CD4-positive, CD25-positive, alpha-beta regulatory T cell (primary cell): ENCODE measurements around the gene BLTP2. TPM values are rescaled to one million over a fixed set of nuclear protein-coding genes. Genes with fewer than 3 reads are reported as not detected.
"Not testable (repeated sequence)": the region's sequence is repeated elsewhere in the genome, so short reads cannot be mapped to it uniquely, and the experiment has no call there.

Experiments used
- ATAC-seq, 2 donors: fragments of 150-1000 bp; cut with Tn5 transposase; one replicate each; pipeline ENCODE4 v1.10.0; 2021; ENCODE audit warnings: low read depth in 2 of 2, moderate number of reproducible peaks in 2 of 2, moderate library complexity in 1 of 2
- DNase-seq, 3 donors: peaks; one replicate each; pipeline versions ENCODE4 v3.0.0 to v3.0.0-alpha.2; 2012 to 2022; ENCODE audit warnings: mixed read lengths in 1 of 3
- H3K27ac ChIP-seq: one replicate; pipeline ENCODE4 v1.7.0; 2013; ENCODE audit warnings: mild to moderate bottlenecking, low read length; ENCODE audit not compliant: insufficient read depth, poor library complexity, severe bottlenecking
- H3K27me3 ChIP-seq: one replicate; pipeline ENCODE4 v1.7.0; 2013; ENCODE audit warnings: low read length; ENCODE audit not compliant: control insufficient read depth, insufficient read depth
- H3K36me3 ChIP-seq: one replicate; pipeline ENCODE4 v1.7.0; 2013; ENCODE audit warnings: mild to moderate bottlenecking, low read length, moderate library complexity; ENCODE audit not compliant: control insufficient read depth, insufficient read depth
- H3K4me1 ChIP-seq: 2 replicates; pipeline ENCODE4 v1.7.0; 2013; ENCODE audit warnings: mild to moderate bottlenecking, low read length; ENCODE audit not compliant: insufficient read depth, control insufficient read depth, poor library complexity, severe bottlenecking
- H3K4me3 ChIP-seq: one replicate; pipeline ENCODE4 v1.7.0; 2013; ENCODE audit warnings: low read depth, mild to moderate bottlenecking, low read length, moderate library complexity
- H3K9me3 ChIP-seq, 2 experiments: 1 replicate in 1 of 2; 2 replicates in 1 of 2; pipeline ENCODE4 v1.7.0; 2013; ENCODE audit warnings: low read length in 2 of 2, mild to moderate bottlenecking in 1 of 2, moderate library complexity in 1 of 2; ENCODE audit not compliant: control insufficient read depth in 2 of 2
- H3K27ac Mint-ChIP-seq, 3 donors: one replicate each; pipeline ENCODE4 v1.8.0; 2020 to 2022; ENCODE audit warnings: mild to moderate bottlenecking in 3 of 3, mixed read lengths in 3 of 3, moderate library complexity in 2 of 3
- H3K27me3 Mint-ChIP-seq: one replicate; pipeline ENCODE4 v1.8.0; 2022; ENCODE audit warnings: mild to moderate bottlenecking, mixed read lengths
- H3K36me3 Mint-ChIP-seq: one replicate; pipeline ENCODE4 v1.8.0; 2020; ENCODE audit warnings: mixed read lengths
- H3K4me1 Mint-ChIP-seq, 4 donors: one replicate each; pipeline ENCODE4 v1.8.0; 2020 to 2022; ENCODE audit warnings: mixed read lengths in 4 of 4, mild to moderate bottlenecking in 1 of 4
- H3K4me3 Mint-ChIP-seq, 4 donors: one replicate each; pipeline ENCODE4 v1.8.0; 2020 to 2022; ENCODE audit warnings: mild to moderate bottlenecking in 4 of 4, mixed read lengths in 4 of 4, moderate library complexity in 3 of 4
- H3K9me3 Mint-ChIP-seq, 7 donors: one replicate each; pipeline ENCODE4 v1.8.0; 2020 to 2022; ENCODE audit warnings: mixed read lengths in 7 of 7, mild to moderate bottlenecking in 3 of 7, moderate library complexity in 2 of 7
- polyA plus RNA-seq, 4 donors: library from polyadenylated mRNA; unstranded; fragments of 300-500 nt; fragmentation: Illumina TruSeq; gene quantifications; one replicate each; pipeline ENCODE4 v1.2.3, GENCODE V29; 2021
- total RNA-seq: library from RNA; stranded (reverse); gene quantifications from one replicate; pipeline ENCODE4 v1.2.3, GENCODE V29; 2022

BLTP2 gene
- total and polyA plus RNA-seq, 5 donors from 2014 or later: 30.7 to 149 (median 34.4) TPM

- peaks cover 5% of the 10 kb centered on the region for H3K36me3 Mint-ChIP-seq
- peak within 1 kb of the TSS; percentile 99 to 100 (median 100) for H3K4me3 Mint-ChIP-seq
- Histone ChIP-seq H3K9me3 (no peaks in the 10 kb centered on the region), H3K27ac (peak within 1 kb of the TSS; percentile 99), H3K27me3 (no peaks in the 10 kb centered on the region), H3K36me3 (peaks cover 21% of the 10 kb centered on the region), H3K4me1 (peaks cover 45% of the 10 kb centered on the region), H3K4me3 (peak within 1 kb of the TSS; percentile 79)
- DNase-seq (peak; percentile 91 to 96 (median 94)), ATAC-seq (peak; percentile 85 to 86)
- H3K27ac Mint-ChIP-seq: peak within 1 kb of the TSS; percentile 100
- H3K27me3 Mint-ChIP-seq: no peaks in the 10 kb centered on the region
- H3K9me3 Mint-ChIP-seq: no peaks in the 10 kb centered on the region
- H3K4me1 Mint-ChIP-seq: peaks cover 24 to 67% (median 51%) of the 10 kb centered on the region in 4 donors
Observed at GRCh38 chr17:28661635-28662526, 16.9 kb upstream of the BLTP2 start, which contains the start of the genes SDF2 and SUPT6H. Gene SDF2, minus strand, starts transcription at chr17:28661906. Its CDS starts 30 bp downstream, at chr17:28661876. Gene SUPT6H, plus strand, starts transcription at chr17:28662205. Its CDS starts 11,197 bp downstream, at chr17:28673402.

DNA sequence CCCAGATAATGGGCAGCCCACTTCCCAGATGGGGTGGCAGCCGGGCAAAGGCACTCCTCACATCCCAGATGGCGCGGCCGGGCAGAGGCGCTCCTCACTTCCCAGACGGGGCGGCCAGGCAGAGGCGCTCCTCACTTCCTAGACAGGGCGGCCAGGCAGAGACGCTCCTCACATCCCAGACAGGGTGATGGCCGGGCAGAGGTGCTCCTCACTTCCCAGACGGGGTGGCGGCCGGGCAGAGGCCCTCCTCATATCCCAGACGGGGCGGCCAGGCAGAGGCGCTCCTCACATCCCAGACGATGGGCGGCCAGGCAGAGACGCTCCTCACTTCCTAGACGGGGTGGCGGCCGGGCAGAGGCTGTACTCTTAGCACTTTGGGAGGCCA, 14.5 kb upstream of the BLTP2 start:
- Mint-ChIP-seq H3K27ac (peak overlapping the region in 1 of 3 donors; percentile 100), H3K4me3 (peak overlapping the region in 2 of 4 donors; percentile 36 to 73), H3K4me1 (peaks cover 18 to 61% (median 46%) of the 10 kb centered on the region in 4 donors)
- not testable (repeated sequence) for H3K27me3 ChIP-seq, H3K9me3 ChIP-seq, H3K9me3 Mint-ChIP-seq, H3K4me3 ChIP-seq, H3K27me3 Mint-ChIP-seq, H3K36me3 Mint-ChIP-seq, ATAC-seq, DNase-seq, H3K27ac ChIP-seq
- peaks cover 16% of the 10 kb centered on the region for H3K36me3 ChIP-seq
- peaks cover 31% of the 10 kb centered on the region for H3K4me1 ChIP-seq

GRCh38 chr17:28658766-28659496, 14.0 kb upstream of the BLTP2 start:
- Histone ChIP-seq H3K36me3 (peaks cover 19% of the 10 kb centered on the region), H3K4me1 (peaks cover 31% of the 10 kb centered on the region)
- H3K27ac ChIP-seq, DNase-seq, H3K9me3 ChIP-seq, ATAC-seq, H3K36me3 Mint-ChIP-seq, H3K27me3 Mint-ChIP-seq, H3K27me3 ChIP-seq, H3K4me3 ChIP-seq, H3K4me3 Mint-ChIP-seq, H3K27ac Mint-ChIP-seq, H3K9me3 Mint-ChIP-seq: not testable (repeated sequence)
- peaks cover 14 to 60% (median 43%) of the 10 kb centered on the region in 4 donors for H3K4me1 Mint-ChIP-seq

DNA sequence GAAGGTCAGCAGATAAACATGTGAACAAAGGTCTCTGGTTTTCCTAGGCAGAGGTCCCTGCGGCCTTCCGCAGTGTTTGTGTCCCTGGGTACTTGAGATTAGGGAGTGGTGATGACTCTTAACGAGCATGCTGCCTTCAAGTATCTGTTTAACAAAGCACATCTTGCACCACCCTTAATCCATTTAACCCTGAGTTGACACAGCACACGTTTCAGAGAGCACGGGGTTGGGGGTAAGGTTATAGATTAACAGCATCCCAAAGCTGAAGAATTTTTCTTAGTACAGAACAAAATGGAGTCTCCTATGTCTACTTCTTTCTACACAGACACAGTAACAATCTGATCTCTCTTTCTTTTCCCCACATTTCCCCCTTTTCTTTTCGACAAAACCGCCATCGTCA, 13.4 kb upstream of the BLTP2 start:
- H3K4me1 Mint-ChIP-seq: peaks cover 9 to 56% (median 40%) of the 10 kb centered on the region in 4 donors
- H3K27me3 ChIP-seq, H3K9me3 ChIP-seq, H3K4me3 ChIP-seq, H3K4me3 Mint-ChIP-seq, ATAC-seq, H3K27me3 Mint-ChIP-seq, DNase-seq, H3K9me3 Mint-ChIP-seq, H3K36me3 Mint-ChIP-seq, H3K27ac Mint-ChIP-seq, H3K27ac ChIP-seq: not testable (repeated sequence)
- Histone ChIP-seq H3K4me1 (peaks cover 27% of the 10 kb centered on the region), H3K36me3 (peaks cover 22% of the 10 kb centered on the region)

- Histone ChIP-seq H3K9me3 (no peaks in the 10 kb centered on the region), H3K4me3 (no peak overlapping the region), H3K27ac (no peak overlapping the region), H3K27me3 (no peaks in the 10 kb centered on the region), H3K4me1 (peaks cover 22% of the 10 kb centered on the region), H3K36me3 (peaks cover 27% of the 10 kb centered on the region)
- peaks cover 5% of the 10 kb centered on the region for H3K36me3 Mint-ChIP-seq
- H3K4me1 Mint-ChIP-seq: peaks cover 6 to 55% (median 36%) of the 10 kb centered on the region in 4 donors
- H3K4me3 Mint-ChIP-seq: peak overlapping the region in 1 of 4 donors; percentile 44
- H3K9me3 Mint-ChIP-seq: no peaks in the 10 kb centered on the region
- peak overlapping the region in 1 of 3 donors; percentile 17 for H3K27ac Mint-ChIP-seq
- ATAC-seq (no peak), DNase-seq (no peak)
- H3K27me3 Mint-ChIP-seq: no peaks in the 10 kb centered on the region
Observed at GRCh38 chr17:28657756-28658155, 12.8 kb upstream of the BLTP2 start.

GRCh38 chr17:28655160-28655559, 10.2 kb upstream of the BLTP2 start:
- ATAC-seq (no peak), DNase-seq (no peak)
- Mint-ChIP-seq H3K9me3 (no peaks in the 10 kb centered on the region), H3K27me3 (no peaks in the 10 kb centered on the region), H3K4me1 (peaks cover 8 to 33% (median 21%) of the 10 kb centered on the region in 4 donors), H3K36me3 (peaks cover 9% of the 10 kb centered on the region), H3K27ac (peak overlapping the region in 1 of 3 donors; percentile 56), H3K4me3 (peak overlapping the region in 1 of 4 donors; percentile 41)
- Histone ChIP-seq H3K4me3 (no peak overlapping the region), H3K36me3 (peaks cover 46% of the 10 kb centered on the region), H3K27me3 (no peaks in the 10 kb centered on the region), H3K27ac (no peak overlapping the region), H3K4me1 (peaks cover under 1% of the 10 kb centered on the region), H3K9me3 (no peaks in the 10 kb centered on the region)

GRCh38 chr17:28648698-28649097, 3.7 kb upstream of the BLTP2 start:
- Histone ChIP-seq H3K9me3 (no peaks in the 10 kb centered on the region), H3K4me1 (peaks cover 29% of the 10 kb centered on the region), H3K27ac (no peak overlapping the region), H3K36me3 (peaks cover 35% of the 10 kb centered on the region), H3K27me3 (no peaks in the 10 kb centered on the region), H3K4me3 (no peak overlapping the region)
- ATAC-seq: no peak
- Mint-ChIP-seq H3K27me3 (no peaks in the 10 kb centered on the region), H3K9me3 (no peaks in the 10 kb centered on the region), H3K27ac (peak overlapping the region in 1 of 3 donors; percentile 38), H3K36me3 (peaks cover 19% of the 10 kb centered on the region), H3K4me1 (peaks cover 26 to 38% (median 29%) of the 10 kb centered on the region in 4 donors), H3K4me3 (peak overlapping the region in 1 of 4 donors; percentile 49)
- no peak for DNase-seq
